HG03064 (cell line): ENCODE results near the gene SHQ1.

Experiments
- ATAC-seq: cut with Tn5 transposase; IDR thresholded peaks from one replicate; pipeline ENCODE4 v1.9.1; 2021; ENCODE audit warnings: low read depth; ENCODE audit not compliant: unreplicated experiment

Gene SHQ1

GRCh38 chr3:72847751-72848702 is at the start of gene SHQ1:
Gene SHQ1 (minus strand): TSS chr3:72848445. CDS start chr3:72848340, 105 bp downstream.
- ATAC-seq: peak; percentile 92

- ATAC-seq: no peak
Measured at GRCh38 chr3:72897758-72898007, 49.4 kb upstream of the SHQ1 start.

- ATAC-seq: no peak
Measured at GRCh38 chr3:72896996-72897757, 48.9 kb upstream of the SHQ1 start.

DNA sequence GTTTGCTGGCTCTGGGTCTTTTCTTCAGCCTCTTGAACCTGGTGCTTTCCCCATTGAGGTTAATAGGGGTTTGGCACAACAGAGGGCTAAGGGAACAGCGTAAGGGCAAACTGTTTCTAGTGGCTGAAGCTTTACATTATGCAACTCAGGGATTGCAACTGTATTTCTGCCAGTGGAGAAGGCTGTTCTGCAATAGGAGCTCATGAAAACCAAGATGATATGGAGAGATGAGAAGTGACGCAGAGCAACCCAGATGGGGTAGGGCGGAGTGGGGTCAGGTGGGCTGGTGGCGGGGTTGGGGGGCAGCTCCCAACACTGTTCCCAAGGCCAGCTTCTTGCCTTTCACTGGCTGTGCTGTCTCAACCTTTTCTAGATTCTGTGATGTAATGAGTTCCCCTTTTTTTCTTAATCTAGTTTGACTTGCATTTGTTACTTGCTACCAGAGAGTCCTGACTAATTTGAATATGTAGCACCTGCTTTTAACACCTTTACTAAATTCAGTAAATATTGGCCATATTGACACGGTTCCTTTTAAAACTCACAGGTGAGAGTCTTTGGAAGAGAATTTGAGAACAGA is 46.8 kb upstream of the SHQ1 start:
- ATAC-seq: no peak

DNA sequence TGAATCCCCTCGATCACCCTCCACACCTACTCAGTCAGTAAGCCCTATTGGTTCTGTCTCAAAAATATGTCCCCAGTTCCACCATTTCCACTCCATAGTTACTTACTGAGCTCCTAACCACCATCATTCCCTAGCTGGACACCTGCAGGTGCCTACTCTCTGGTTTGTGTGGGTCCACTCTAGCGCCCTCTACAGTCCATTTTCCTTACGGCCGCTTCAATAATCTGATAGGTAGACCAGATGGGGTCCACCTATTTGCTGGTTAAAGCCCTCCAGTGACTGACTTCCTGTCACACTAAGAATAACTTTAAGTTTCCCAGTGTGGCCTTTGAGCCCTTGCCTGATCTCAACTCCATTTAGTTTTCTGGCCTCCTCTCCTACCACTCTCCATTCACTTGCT is 44.6 kb upstream of the SHQ1 start:
- no peak for ATAC-seq

GRCh38 chr3:72892081-72892775 is 44.0 kb upstream of the SHQ1 start:
- ATAC-seq: no peak

DNA sequence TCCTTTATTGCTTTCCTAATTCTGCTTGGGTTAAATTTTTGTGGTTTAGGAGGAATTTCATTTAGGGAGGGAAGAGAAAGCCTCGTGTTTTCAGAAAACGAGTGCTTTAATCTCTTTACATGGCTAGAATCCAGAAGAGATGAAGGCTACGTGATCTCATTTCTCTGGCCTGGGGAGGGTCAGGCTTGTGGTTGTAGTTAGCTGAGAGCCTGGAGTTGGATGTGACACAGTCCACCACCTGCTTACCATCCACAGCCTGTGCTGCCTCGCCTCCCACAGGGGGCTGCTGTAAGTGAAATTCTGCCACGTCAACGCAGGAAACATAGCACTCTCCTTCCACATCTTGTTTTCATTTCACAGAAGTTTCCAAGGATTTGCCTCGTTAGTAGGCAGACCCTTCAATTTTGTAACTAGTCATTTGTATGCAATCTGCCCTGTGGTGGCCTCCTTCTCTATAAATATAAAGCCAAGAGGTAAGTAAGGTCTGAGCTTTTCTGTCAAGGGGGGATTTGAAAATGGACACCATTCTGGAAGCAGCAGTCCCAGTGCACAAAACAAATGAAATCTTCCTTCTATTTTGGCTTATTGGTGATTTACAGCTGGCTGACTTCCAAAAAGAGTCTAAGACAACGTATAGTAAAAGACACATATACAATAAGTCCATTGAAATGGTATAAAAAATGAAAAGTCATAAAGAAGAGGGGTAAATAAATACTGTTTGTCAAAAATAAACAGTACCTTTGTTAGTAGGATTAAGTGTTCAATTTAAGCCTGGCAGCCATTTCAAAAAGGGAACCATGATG is 43.0 kb upstream of the SHQ1 start:
- no peak for ATAC-seq

GRCh38 chr3:72890166-72890925 is 42.1 kb upstream of the SHQ1 start:
- ATAC-seq: no peak

GRCh38 chr3:72889310-72890165 is 41.3 kb upstream of the SHQ1 start:
- ATAC-seq: no peak

DNA sequence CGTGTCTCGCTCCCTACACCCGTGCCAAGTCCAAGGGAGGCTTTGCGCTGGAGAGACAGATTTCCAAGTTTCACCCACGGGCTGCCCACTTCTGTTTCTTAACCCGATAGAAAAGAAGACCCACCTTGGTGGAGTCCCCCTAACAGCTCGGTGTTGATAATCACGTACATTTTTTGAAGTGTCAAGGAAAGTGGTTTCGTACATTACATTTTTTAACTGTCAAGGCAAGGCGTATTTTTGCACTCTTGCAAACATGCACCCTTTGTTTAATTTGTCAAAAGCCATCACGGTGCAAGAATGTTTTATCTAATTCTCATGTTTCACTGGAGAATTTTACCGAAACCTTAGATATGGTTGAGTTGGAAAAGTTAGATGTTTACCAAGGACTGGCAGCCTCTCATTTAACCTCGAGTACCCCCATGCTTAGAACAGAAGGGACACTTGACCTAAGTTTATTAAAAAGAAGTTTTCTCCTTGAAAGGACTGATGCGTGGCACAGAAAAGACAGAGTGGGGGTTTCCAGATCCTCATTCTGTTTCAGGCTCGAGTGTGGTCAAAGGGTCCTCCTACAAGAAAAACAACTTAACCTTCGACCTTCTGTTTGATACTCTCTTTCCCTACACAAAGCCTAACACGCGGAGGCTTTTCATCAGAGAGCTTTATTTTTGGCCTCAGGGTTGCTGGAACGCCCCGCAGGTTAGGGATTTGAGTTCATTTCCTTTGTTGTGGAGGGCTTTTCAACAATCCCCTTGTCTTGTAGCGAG is 40.5 kb upstream of the SHQ1 start:
- ATAC-seq: no peak

DNA sequence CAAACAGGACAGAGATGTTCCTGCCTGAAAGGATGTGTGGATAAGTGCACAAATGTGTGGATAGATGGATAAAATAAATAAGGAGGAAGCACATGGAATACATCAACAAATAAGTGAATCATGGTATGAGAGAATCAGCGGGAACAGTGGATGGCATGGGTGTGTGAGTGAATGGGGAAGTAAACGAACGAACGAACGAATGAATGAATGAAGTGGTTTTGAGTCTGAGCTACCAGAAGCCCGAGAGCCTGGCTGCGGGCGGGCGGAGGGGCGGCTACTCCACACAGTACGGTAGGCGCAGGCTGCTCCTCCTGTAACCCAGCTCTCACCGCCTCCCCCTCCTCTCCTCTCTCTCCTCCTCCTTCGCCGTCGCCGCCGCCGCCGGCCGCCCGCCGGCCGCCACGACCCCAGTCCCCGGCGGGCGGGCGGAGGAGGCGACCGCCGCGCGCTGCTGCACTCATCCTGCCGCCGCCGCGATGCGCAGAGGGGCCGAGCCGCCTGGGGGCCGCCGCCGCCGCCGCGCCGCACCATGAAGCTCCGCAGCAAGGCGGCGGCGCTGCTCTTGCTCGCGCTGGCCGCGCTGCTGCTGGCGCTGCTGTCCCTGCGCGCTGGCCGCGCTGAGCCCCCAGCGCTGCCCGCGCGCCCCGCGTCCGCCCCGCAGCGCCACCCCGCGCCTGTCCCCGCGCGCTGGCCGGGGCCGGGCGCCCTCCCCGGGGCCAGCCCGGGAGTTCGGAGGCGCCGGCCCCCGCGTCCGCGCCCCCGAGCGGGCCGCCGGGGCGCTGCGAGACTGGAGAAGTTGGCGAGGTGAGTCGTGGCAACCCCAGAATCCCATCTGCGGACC is 39.7 kb upstream of the SHQ1 start, which contains the start of gene GXYLT2:
TSS of gene GXYLT2 (plus strand) at position 342 of the 841 bp plus-strand sequence. CDS start at position 530, 188 bp downstream.
- ATAC-seq: no peak

- ATAC-seq: no peak
Measured at GRCh38 chr3:72887343-72887704, 39.1 kb upstream of the SHQ1 start.

GRCh38 chr3:72872183-72872582 is 23.9 kb upstream of the SHQ1 start:
- ATAC-seq: no peak

DNA sequence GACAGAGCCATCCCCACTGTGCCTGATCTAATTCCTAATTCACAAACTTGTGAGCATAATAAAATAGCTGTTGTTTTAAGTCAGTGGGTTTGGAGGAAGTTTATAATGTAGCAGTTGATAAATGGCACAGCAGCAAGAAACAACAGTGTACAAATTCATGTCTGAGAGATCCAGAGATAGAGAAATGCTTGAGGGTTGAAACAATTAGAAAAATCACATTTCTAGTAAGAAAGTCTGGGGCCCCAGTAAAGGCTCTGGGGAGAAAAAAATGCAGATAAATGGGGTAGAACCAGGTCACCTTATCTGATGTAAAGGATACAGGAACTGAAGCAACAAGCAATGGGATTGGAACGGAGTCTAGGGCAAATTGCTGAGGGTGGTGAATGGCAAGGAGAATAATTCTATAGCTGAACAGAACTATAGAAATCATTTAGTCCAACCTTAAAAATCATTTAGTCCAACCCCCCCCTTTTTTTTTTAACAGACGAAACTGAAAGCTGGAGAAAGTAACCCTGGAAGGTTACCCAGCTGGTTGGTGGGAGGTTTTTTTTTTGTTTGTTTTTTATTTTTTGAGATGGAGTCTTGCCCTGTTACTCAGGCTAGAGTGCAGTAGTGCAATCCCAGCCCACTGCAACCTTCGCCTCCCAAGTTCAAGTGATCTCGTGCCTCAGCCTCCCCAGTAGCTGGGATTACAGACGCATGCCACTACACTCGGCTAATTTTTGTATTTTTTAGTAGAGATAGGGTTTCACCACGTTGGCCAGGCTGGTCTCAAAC is 14.3 kb upstream of the SHQ1 start:
- ATAC-seq: no peak

DNA sequence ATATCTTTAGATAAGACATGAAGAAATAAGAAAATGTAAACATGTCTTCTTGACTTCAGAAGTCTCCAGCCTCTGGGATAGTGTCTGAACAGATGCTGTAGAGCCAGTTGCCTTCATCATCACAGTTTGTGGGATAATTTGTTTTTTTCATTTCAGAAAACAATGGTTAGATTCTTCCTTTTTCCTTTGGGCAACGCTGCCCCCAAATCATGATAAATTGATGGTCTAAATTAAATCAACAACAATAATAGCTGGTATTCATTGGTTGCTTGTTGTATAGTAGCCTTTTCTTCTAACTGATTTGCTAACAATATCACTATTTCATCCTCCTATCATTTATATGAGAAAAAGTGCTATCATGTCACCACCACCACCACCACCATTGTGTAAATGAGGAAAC is 12.6 kb upstream of the SHQ1 start:
- ATAC-seq: no peak

- no peak for ATAC-seq
Measured at GRCh38 chr3:72860053-72860452, 11.8 kb upstream of the SHQ1 start.
